Activated naive CD4-positive, alpha-beta T cell treated with anti-CD3 and anti-CD28 coated beads, Interleukin-2, amount 10 ng/mL, durations not matched to agents 7 days and 5 days (primary cell): Measurements from ENCODE around the gene BAG1.

Experiments used
- CTCF ChIA-PET: fragments of 350-600 bp; sonication (Branson Sonifier 250); formaldehyde crosslinking; loops from one replicate; lab custom pipeline; 2021; ENCODE audit warnings: antibody characterized with exemption; lab: Charles Lee
- DNase-seq: peaks from one replicate; pipeline ENCODE4 v3.0.0-alpha.2; 2020
- H3K27ac Mint-ChIP-seq: one replicate; pipeline ENCODE4 v1.8.0; 2021; ENCODE audit warnings: mild to moderate bottlenecking, moderate library complexity, mixed read lengths
- H3K27me3 Mint-ChIP-seq: one replicate; pipeline ENCODE4 v1.8.0; 2021; ENCODE audit warnings: mild to moderate bottlenecking, mixed read lengths
- H3K36me3 Mint-ChIP-seq: one replicate; pipeline ENCODE4 v1.8.0; 2021; ENCODE audit warnings: mixed read lengths
- H3K4me1 Mint-ChIP-seq: one replicate; pipeline ENCODE4 v1.8.0; 2021; ENCODE audit warnings: mixed read lengths
- H3K4me3 Mint-ChIP-seq: one replicate; pipeline ENCODE4 v1.8.0; 2021; ENCODE audit warnings: mild to moderate bottlenecking, moderate library complexity, mixed read lengths
- H3K9me3 Mint-ChIP-seq: one replicate; pipeline ENCODE4 v1.8.0; 2021; ENCODE audit warnings: mixed read lengths

Gene BAG1

DNA sequence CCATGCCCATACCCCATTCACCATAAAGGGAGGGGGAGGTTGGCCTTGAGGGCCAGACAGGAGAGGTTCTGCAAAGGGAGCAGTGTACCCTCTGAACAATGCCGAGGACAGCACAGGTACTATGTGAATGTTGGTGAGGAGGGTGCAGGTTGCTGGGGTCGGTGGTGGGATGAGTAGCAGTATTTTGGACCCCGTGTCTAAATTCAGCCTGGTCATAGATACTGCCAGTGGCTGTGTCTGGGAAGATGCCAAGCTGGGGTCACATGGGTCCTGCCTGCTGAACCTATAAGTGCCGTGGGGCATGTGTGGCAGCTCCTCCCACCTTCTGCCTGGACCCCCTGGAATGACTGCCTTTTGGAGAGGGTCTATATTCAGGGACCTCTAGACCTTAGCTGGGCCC is 35.9 kb downstream of the BAG1 start:
- no peaks in the 10 kb centered on the region for H3K36me3 Mint-ChIP-seq
- CTCF ChIA-PET = interaction anchor here (4.4 kb wide), 1 partner anchor 59 kb away, joined by 38 read pairs; the partner anchor contains the start of gene B4GALT1
- H3K27me3 Mint-ChIP-seq = peaks cover 33% of the 10 kb centered on the region
- no peak for DNase-seq
- H3K4me1 Mint-ChIP-seq = peaks cover 22% of the 10 kb centered on the region
- no peaks in the 10 kb centered on the region for H3K9me3 Mint-ChIP-seq
- no peak overlapping the region for H3K4me3 Mint-ChIP-seq
- H3K27ac Mint-ChIP-seq = no peak overlapping the region

DNA sequence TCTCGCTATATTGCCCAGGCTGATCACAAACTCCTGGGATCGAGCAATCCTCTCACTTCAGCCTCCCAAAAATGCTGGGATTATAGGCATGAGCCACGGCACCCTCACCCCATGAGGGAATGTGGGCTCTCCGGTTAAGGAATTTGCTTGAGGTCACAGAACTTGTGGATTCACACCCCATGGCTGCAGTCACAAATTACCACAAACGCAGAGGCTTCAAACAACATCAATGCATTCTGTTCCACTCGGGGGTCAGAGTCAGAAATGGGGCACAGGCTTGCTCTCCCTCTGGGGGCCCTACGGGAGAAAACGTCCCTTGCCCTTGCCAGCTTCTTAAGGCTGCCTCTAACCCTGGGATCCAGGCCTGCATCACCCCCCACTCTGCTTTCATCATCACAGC is 36.8 kb downstream of the BAG1 start:
- CTCF ChIA-PET = interaction anchor here (2.2 to 4.4 kb wide), 2 partner anchors 8 to 58 kb away, joined by 16 to 38 read pairs; partner anchors contain the start of gene B4GALT1

DNA sequence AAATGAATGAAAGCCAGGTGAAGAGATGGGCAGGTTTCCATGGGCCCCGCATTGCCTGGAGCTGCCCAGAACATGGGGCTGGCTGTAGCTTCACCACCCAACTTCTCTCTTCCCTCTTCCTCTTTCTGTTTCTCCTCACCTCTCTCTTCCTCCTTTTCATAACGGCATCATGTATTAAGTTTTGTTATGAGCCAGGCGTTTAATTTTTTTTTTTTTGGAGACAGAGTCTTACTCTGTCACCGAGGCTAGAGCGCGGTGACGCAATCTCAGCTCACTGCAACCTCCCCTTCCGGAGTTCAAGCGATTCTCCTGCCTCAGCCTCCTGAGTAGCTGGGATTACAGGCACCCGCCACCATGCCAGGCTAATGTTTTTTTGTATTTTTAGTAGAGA is 37.5 kb downstream of the BAG1 start:
- peaks cover 24% of the 10 kb centered on the region for H3K4me1 Mint-ChIP-seq
- no peaks in the 10 kb centered on the region for H3K36me3 Mint-ChIP-seq
- no peaks in the 10 kb centered on the region for H3K9me3 Mint-ChIP-seq
- peaks cover 30% of the 10 kb centered on the region for H3K27me3 Mint-ChIP-seq
- H3K27ac Mint-ChIP-seq = no peak overlapping the region
- no peak overlapping the region for H3K4me3 Mint-ChIP-seq
- CTCF ChIA-PET = interaction anchor here (0.7 to 4.4 kb wide), 13 partner anchors 9 to 172 kb away, joined by 3 to 38 read pairs (median 7); partner anchors contain the start of genes B4GALT1, SMU1 and SPINK4
- no peak for DNase-seq

More for the DNA sequence above, 36.8 kb downstream of the BAG1 start:
- no peaks in the 10 kb centered on the region for H3K9me3 Mint-ChIP-seq
- DNase-seq = no peak
- H3K27me3 Mint-ChIP-seq = peaks cover 33% of the 10 kb centered on the region
- peaks cover 23% of the 10 kb centered on the region for H3K4me1 Mint-ChIP-seq
- H3K4me3 Mint-ChIP-seq = no peak overlapping the region
- H3K27ac Mint-ChIP-seq = no peak overlapping the region
- no peaks in the 10 kb centered on the region for H3K36me3 Mint-ChIP-seq

DNA sequence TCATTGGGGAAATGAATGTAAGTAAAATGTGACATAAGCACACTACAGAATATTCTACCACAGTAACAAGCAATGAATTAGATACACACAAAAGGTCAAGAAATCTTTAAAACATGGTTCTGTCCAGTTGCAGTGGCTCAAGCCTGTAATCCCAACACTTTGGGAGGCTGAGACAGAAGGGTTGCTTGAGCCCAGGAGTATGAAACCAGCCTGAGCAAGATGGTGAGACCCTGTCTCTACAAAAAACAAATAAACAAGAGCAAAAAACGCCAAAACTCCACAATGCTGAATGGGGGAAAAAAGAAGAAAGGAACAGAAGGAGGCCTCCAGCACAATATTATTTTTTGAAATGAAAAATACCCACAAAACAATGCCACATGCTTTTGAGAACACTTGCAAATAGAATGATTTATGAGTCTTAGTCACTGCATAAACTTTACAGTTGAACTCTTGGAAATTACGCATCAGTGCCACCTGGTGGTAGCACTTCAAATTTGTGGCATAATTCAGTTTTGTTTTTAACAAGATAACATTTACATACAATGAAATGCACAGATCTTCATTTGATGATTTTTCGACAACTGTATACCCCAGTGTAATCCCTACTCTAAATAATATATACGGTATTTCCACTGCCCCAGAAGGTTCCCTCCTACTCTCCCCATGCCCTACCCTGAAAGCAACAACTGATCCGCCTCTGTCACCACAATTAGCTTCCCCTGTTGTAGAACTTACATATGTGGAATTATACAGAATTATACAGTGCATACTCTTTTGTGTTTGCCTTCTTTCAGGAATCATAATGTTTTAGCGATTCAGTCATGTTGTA is 39.0 kb downstream of the BAG1 start:
- Mint-ChIP-seq H3K4me3 (no peak overlapping the region), H3K27ac (peak overlapping the region; percentile 16), H3K27me3 (peaks cover 20% of the 10 kb centered on the region), H3K9me3 (no peaks in the 10 kb centered on the region), H3K36me3 (no peaks in the 10 kb centered on the region), H3K4me1 (peaks cover 38% of the 10 kb centered on the region)
- peak; percentile 83 for DNase-seq
- CTCF ChIA-PET = interaction anchor here (0.6 to 4.4 kb wide), 28 partner anchors 11 to 846 kb away, joined by 3 to 38 read pairs (median 4); partner anchors contain the start of genes B4GALT1, SMU1 and SPINK4

DNA sequence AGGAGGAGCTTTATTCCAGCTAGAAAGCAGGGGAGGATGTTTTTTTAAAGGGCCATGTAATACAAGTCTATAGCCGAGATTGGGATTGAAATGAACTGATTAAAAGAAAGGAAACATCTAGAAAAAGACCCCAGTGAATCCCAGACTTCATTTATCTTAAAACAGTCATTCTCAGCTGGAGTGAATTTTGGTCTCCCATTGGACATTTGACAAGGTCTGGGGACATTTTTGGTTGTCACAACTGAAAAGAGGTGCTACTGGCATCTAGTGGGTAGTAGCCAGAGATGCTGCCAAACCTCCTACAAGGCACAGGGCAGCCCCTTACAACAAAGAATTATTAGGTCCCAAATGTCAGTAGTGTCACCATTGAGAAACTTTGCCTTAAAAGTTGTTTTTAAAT is 40.8 kb downstream of the BAG1 start:
- DNase-seq = no peak
- Mint-ChIP-seq H3K27ac (no peak overlapping the region), H3K36me3 (no peaks in the 10 kb centered on the region), H3K4me1 (peaks cover 41% of the 10 kb centered on the region), H3K4me3 (no peak overlapping the region), H3K27me3 (peaks cover 23% of the 10 kb centered on the region), H3K9me3 (no peaks in the 10 kb centered on the region)
- CTCF ChIA-PET = interaction anchor here (0.8 to 2.2 kb wide), 3 partner anchors 9 to 142 kb away, joined by 4 to 12 read pairs (median 7); no protein-coding TSS in a partner anchor

- Mint-ChIP-seq H3K27me3 (peaks cover 26% of the 10 kb centered on the region), H3K36me3 (no peaks in the 10 kb centered on the region), H3K4me3 (no peak overlapping the region), H3K9me3 (no peaks in the 10 kb centered on the region), H3K4me1 (peaks cover 41% of the 10 kb centered on the region), H3K27ac (no peak overlapping the region)
- CTCF ChIA-PET = interaction anchor here (2.1 kb wide), 1 partner anchor 11 kb away, joined by 12 read pairs; no protein-coding TSS in a partner anchor
- DNase-seq = no peak
Measured at GRCh38 chr9:33222031-33222430, 42.5 kb downstream of the BAG1 start.

DNA sequence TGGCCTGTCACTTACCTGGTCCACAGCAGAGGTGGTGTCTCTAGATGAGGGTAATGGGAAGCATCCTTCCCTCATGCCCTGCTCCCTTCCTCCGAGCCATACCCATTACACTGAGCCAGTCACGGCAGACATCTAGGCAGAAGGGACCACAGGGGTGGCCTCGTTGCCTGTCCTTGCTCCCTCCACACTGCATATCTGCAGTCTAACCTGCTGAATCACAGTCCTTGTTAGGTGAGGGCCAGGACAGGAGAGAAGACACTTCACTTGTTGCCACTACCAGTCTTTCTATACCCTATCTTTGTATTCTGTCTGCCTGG is 43.0 kb downstream of the BAG1 start:
- no peak overlapping the region for H3K4me3 Mint-ChIP-seq
- no peak overlapping the region for H3K27ac Mint-ChIP-seq
- DNase-seq = no peak
- H3K4me1 Mint-ChIP-seq = peaks cover 36% of the 10 kb centered on the region
- CTCF ChIA-PET = no interaction called here
- H3K36me3 Mint-ChIP-seq = no peaks in the 10 kb centered on the region
- peaks cover 31% of the 10 kb centered on the region for H3K27me3 Mint-ChIP-seq
- H3K9me3 Mint-ChIP-seq = no peaks in the 10 kb centered on the region

DNA sequence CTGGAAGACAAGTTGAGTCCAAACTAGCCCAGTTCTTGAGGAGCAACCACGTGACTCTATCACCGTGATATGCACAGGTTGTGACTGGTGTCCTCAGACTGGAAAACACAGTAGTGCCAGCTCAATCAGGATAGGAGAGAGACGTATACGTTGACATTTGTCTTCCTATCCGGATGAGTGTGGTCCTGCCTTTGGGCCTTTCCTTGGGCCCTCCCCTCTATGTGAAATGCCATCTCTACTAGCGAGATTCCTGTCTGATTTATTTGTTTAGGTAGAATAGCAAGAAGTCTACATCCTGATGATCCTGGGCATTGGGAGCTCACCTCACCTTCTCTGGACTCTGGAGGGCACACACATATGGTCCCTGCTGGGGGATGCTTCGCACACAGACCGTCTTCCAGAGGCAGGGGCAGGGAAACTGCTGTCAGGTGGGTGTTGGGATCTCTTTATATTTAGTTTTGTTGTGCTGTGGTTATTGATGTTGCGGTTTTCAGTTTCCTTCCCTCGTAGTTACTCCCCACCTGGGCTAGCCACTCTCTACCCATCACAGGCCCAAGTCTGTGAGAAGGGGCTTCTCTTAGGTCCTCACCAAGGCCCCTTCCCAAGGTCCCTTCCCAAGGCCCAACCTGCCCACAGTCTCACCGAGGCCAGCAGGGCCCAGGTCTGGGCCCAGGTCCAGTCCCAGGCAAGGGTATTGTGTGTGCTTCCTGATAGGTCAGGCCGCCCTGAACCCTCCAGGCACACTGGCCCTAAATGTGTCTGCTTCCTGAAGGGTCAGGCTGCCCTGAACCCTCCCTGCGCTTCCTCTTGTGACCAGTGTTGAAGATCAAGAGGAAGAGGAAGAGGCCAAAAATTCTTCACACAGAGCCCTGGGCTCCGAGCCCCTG is 43.6 kb downstream of the BAG1 start:
- H3K36me3 Mint-ChIP-seq = no peaks in the 10 kb centered on the region

DNA sequence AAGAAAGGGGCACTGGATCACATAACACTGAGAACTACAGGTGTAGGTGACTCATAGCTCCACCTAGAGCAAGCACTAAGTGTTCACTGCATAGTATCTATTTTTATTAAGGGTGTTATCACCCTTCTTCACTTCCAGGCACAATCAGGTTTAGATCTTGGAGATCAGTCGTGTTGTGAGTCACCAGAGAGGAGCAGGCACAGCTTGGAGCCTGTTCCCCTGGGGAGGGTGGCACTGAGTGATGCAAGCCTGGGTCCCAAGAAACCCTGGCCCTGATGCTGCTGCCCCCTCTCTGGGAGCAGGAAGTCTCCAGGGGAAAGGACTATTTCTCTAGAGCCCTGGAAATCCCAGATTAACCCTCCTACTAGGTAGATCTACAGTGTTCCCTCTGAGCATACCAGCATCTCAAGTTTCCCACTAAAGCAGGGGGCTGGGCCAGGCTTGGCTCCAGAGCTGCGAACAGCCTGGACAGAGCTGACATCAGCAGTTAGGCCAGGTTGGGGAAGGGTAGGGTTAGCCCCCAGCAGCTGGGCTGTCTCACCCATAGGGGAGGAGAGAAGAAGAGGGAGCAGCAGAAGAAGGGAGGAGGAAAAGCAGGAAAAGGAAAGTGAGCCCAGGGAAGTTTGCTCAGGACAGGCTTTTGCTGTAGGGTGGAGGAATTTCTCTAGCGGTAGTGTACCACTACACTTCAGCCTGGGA is 52.7 kb downstream of the BAG1 start:
- no peaks in the 10 kb centered on the region for H3K9me3 Mint-ChIP-seq
- H3K27ac Mint-ChIP-seq = no peak overlapping the region
- H3K27me3 Mint-ChIP-seq = peaks cover 33% of the 10 kb centered on the region
- CTCF ChIA-PET = interaction anchor here (0.5 to 2.0 kb wide), 2 partner anchors 14 to 35 kb away, joined by 3 to 5 read pairs; no protein-coding TSS in a partner anchor
- no peak for DNase-seq
- peaks cover 3% of the 10 kb centered on the region for H3K4me1 Mint-ChIP-seq
- no peaks in the 10 kb centered on the region for H3K36me3 Mint-ChIP-seq
- no peak overlapping the region for H3K4me3 Mint-ChIP-seq

More for the DNA sequence above, 43.6 kb downstream of the BAG1 start:
- CTCF ChIA-PET = no interaction called here
- no peak overlapping the region for H3K4me3 Mint-ChIP-seq
- H3K27me3 Mint-ChIP-seq = peaks cover 37% of the 10 kb centered on the region
- peaks cover 31% of the 10 kb centered on the region for H3K4me1 Mint-ChIP-seq
- H3K9me3 Mint-ChIP-seq = no peaks in the 10 kb centered on the region
- no peak overlapping the region for H3K27ac Mint-ChIP-seq
- no peak for DNase-seq

- H3K4me3 Mint-ChIP-seq = no peak overlapping the region
- peaks cover 34% of the 10 kb centered on the region for H3K27me3 Mint-ChIP-seq
- H3K4me1 Mint-ChIP-seq = peaks cover 3% of the 10 kb centered on the region
- no peaks in the 10 kb centered on the region for H3K9me3 Mint-ChIP-seq
- H3K36me3 Mint-ChIP-seq = no peaks in the 10 kb centered on the region
- CTCF ChIA-PET = no interaction called here
- H3K27ac Mint-ChIP-seq = no peak overlapping the region
- DNase-seq = no peak
Measured at GRCh38 chr9:33210006-33210715, 54.3 kb downstream of the BAG1 start.

GRCh38 chr9:33209394-33209793 is 55.1 kb downstream of the BAG1 start:
- no peaks in the 10 kb centered on the region for H3K9me3 Mint-ChIP-seq
- H3K4me3 Mint-ChIP-seq = no peak overlapping the region
- CTCF ChIA-PET = no interaction called here
- H3K4me1 Mint-ChIP-seq = peaks cover 3% of the 10 kb centered on the region
- H3K36me3 Mint-ChIP-seq = no peaks in the 10 kb centered on the region
- DNase-seq = no peak
- no peak overlapping the region for H3K27ac Mint-ChIP-seq
- H3K27me3 Mint-ChIP-seq = peaks cover 29% of the 10 kb centered on the region

DNA sequence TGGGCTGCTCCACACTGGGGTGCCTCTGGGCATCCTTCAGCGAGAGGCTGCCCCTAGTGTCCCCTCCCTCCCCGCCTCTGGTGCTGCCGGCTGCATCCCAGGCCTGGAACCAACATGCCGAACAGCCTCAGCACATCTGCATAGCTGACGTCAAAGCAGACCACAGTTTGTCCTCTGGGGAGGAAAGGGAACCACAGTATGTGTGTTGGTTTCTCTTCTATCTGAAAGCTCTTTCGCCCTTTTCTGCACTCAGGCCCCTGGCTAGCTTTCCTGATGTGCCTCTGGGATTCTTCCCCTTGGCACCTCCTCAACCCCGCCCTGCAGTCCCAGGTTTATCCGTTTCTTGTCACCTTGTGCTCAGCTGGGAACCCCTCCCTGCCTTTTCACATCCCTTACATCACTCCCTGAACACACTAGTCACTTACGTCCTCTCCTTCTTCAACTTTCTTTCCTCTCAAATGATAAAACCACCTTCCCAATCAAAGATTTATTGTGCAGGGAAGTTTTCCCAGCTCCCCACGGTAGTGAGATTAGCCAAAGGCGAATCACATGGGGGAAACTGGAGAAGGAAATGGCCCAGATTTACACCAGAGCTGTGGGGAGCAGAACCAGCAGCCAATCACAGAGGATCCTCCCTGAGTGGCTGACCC is 61.8 kb downstream of the BAG1 start:
- CTCF ChIA-PET = interaction anchor here (0.9 to 1.7 kb wide), 4 partner anchors 11 to 60 kb away, joined by 3 to 5 read pairs (median 3); no protein-coding TSS in a partner anchor
- H3K27me3 Mint-ChIP-seq = peaks cover 54% of the 10 kb centered on the region
- H3K9me3 Mint-ChIP-seq = no peaks in the 10 kb centered on the region

More for the DNA sequence above, 61.8 kb downstream of the BAG1 start:
- H3K4me3 Mint-ChIP-seq = no peak overlapping the region
- peaks cover 16% of the 10 kb centered on the region for H3K4me1 Mint-ChIP-seq
- peak; percentile 66 for DNase-seq
- no peaks in the 10 kb centered on the region for H3K36me3 Mint-ChIP-seq
- peak overlapping the region; percentile 38 for H3K27ac Mint-ChIP-seq
